HepG2 (cell line): ENCODE results near the gene SF3A2. TPM values are rescaled to one million over a fixed set of nuclear protein-coding genes. Genes with fewer than 3 reads are reported as not detected.
A peak's percentile ranks its signal among the peaks of the same experiment; 100 is the strongest.

ENCODE experiments used
- HDAC1 ChIP-seq: sonication (generic); formaldehyde crosslinking; IDR thresholded peaks from 2 replicates; pipeline ENCODE4 v1.5.1; 2020; ENCODE audit warnings: mild to moderate bottlenecking, missing genetic modification reagents
- HES4 ChIP-seq: sonication (generic); formaldehyde crosslinking; IDR thresholded peaks from 2 replicates; pipeline ENCODE4 v1.9.0; 2021; ENCODE audit warnings: mild to moderate bottlenecking, missing genetic modification reagents, borderline replicate concordance
- MYC ChIP-seq: sonication (generic); formaldehyde crosslinking; IDR thresholded peaks from 2 replicates; pipeline ENCODE4 v1.9.0; 2021; ENCODE audit warnings: missing genetic modification reagents, borderline replicate concordance
- NFKB2 ChIP-seq: sonication (generic); formaldehyde crosslinking; IDR thresholded peaks from 2 replicates; pipeline ENCODE4 v1.4.0; 2020; ENCODE audit warnings: missing genetic modification reagents, borderline replicate concordance
- NONO ChIP-seq, 2 experiments: fragments of 450-650 bp in 1 of 2; sonication (generic) in 1 of 2; formaldehyde crosslinking in 1 of 2; IDR thresholded peaks in 1 of 2; conservative IDR thresholded peaks in 1 of 2; 2 replicates each; pipeline versions ENCODE4 v1.6.1 to v1.8.0; 2017 to 2022; ENCODE audit warnings: mild to moderate bottlenecking in 1 of 2, missing genetic modification reagents in 1 of 2, moderate library complexity in 1 of 2
- PAXIP1 ChIP-seq: sonication (generic); formaldehyde crosslinking; conservative IDR thresholded peaks from 2 replicates; pipeline ENCODE4 v1.4.0; 2020; ENCODE audit warnings: mild to moderate bottlenecking, missing genetic modification reagents, moderate library complexity
- THAP9 ChIP-seq: sonication (generic); formaldehyde crosslinking; IDR thresholded peaks from 2 replicates; pipeline ENCODE4; 2020; ENCODE audit warnings: missing genetic modification reagents, mild to moderate bottlenecking, borderline replicate concordance
- polyA plus RNA-seq, 8 experiments: library from polyadenylated mRNA; depleted of rRNA in 3 of 8; stranded (reverse) in 7 of 8; unstranded in 1 of 8; fragments of >200 nt; fragmentation: Illumina TruSeq in 4 of 8; extraction: Trizol in 4 of 8; gene quantifications; 2 replicates each; pipeline versions ENCODE4 v1.2.1 to v1.2.3, GENCODE V29; 2011 to 2016; ENCODE audit warnings: low read depth in 4 of 8, missing spikeins in 1 of 8, mixed read lengths in 1 of 8; ENCODE audit not compliant: insufficient read depth in 1 of 8
- total RNA-seq, 5 experiments: library from RNA; depleted of rRNA; stranded (reverse); fragments of >200 nt; fragmentation: Illumina TruSeq; extraction: Trizol; gene quantifications; 2 replicates each; pipeline ENCODE4 v1.2.3, GENCODE V29; 2016; ENCODE audit warnings: low read depth in 1 of 5
- TF ChIP-seq, protein P1 (sequence below): sonication (generic); formaldehyde crosslinking; IDR thresholded peaks from 2 replicates; pipeline ENCODE4 v1.4.0; 2020; ENCODE audit warnings: missing genetic modification reagents; ENCODE audit errors: not compliant biosample characterization
- TF ChIP-seq, protein P2 (sequence below): sonication (generic); formaldehyde crosslinking; IDR thresholded peaks from 2 replicates; pipeline ENCODE4 v1.5.0; 2020; ENCODE audit warnings: missing genetic modification reagents

The SF3A2 gene
- total and polyA plus RNA-seq, 2 of the 13 experiments (the other 11 are each of a cell fraction or from before 2014, with no cell fraction given) = 8.6 to 8.8 TPM

GRCh38 chr19:2253106-2254063, 16.8 kb downstream of the SF3A2 start (continued):
- TF ChIP-seq THAP9 (CRISPR knock-in tag) (0 out of 2 replicates have a peak, but pooled peaks have one; percentile 69), MYC (peak; percentile 60; the same call in 1 of the 2 replicates), HES4 (CRISPR knock-in tag) (peak; percentile 16; the same call in 1 of the 2 replicates), NONO (IDR thresholded peaks at IDR 0.05) (no peak), NONO (CRISPR knock-in tag; conservative IDR thresholded peaks at IDR 0.05) (0 out of 2 replicates have a peak, but pooled peaks have one; percentile 24), NFKB2 (CRISPR knock-in tag) (peak; percentile 42; the same call in 1 of the 2 replicates), HDAC1 (CRISPR knock-in tag) (peak; percentile 70; the same call in 1 of the 2 replicates), PAXIP1 (CRISPR knock-in tag) (no peak; the same call in 1 of the 2 replicates)
- TF ChIP-seq, protein P1, sequence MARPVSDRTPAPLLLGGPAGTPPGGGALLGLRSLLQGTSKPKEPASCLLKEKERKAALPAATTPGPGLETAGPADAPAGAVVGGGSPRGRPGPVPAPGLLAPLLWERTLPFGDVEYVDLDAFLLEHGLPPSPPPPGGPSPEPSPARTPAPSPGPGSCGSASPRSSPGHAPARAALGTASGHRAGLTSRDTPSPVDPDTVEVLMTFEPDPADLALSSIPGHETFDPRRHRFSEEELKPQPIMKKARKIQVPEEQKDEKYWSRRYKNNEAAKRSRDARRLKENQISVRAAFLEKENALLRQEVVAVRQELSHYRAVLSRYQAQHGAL (CRISPR knock-in tag) = peak; percentile 3
- TF ChIP-seq, protein P2, sequence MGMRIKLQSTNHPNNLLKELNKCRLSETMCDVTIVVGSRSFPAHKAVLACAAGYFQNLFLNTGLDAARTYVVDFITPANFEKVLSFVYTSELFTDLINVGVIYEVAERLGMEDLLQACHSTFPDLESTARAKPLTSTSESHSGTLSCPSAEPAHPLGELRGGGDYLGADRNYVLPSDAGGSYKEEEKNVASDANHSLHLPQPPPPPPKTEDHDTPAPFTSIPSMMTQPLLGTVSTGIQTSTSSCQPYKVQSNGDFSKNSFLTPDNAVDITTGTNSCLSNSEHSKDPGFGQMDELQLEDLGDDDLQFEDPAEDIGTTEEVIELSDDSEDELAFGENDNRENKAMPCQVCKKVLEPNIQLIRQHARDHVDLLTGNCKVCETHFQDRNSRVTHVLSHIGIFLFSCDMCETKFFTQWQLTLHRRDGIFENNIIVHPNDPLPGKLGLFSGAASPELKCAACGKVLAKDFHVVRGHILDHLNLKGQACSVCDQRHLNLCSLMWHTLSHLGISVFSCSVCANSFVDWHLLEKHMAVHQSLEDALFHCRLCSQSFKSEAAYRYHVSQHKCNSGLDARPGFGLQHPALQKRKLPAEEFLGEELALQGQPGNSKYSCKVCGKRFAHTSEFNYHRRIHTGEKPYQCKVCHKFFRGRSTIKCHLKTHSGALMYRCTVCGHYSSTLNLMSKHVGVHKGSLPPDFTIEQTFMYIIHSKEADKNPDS (CRISPR knock-in tag) = 0 out of 2 replicates have a peak, but pooled peaks have one; percentile 55
